ENCODE results near the gene CEP72.
"Not testable (repeated sequence)": the region's sequence is repeated elsewhere in the genome, so short reads cannot be mapped to it uniquely, and the experiment has no call there.

The CEP72 gene

DNA sequence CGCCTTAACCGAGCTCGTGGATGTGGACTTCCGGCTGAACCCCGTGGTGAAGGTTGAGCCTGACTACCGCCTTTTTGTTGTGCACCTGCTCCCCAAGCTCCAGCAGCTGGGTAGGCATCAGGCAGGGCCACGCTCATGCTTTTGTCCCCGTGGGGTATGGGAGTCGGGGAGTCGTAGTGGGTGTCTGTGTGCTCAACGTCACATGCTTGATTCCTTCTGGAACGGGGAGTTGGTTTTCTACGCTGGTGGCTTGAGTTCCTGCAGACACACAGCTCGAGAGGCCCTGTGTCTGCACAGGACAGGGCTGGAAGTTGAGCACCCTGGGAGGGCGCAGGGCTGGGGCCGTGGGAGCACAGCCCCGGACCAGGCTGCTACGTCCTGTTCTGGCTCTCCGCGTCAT is 8.0 kb downstream of the CEP72 start:
- DNase-seq: no peak

DNA sequence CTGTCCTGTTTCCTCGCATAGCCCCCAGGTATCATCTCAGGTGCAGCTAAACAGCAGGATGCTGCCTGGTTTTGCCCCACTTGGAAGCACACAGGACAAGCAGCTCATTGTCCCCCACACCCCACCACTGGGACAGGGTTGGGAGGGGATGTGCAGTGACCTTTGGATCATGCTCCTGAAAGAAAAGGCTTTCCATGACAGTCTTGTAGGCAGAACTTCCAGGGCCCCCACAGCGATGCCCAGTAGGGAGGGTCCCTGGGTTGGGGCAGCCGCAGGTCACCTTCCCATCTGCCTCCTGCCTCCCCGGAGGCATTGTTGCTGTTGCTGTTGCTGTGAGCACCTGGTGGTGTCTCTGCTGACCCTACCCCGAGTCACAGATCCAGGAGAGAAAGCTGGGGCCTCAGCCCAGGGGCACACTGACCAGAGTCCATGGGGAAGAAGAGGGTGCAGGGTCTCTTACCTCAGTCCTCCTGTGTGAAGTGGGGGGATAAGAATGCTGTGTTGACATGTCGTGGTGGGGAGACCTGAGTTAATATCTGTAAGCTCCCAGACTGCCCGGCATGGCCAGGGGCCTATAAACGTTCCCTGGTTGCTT is 8.5 kb downstream of the CEP72 start:
- no peak for DNase-seq

GRCh38 chr5:621341-621761 is 9.2 kb downstream of the CEP72 start:
- no peak for DNase-seq

DNA sequence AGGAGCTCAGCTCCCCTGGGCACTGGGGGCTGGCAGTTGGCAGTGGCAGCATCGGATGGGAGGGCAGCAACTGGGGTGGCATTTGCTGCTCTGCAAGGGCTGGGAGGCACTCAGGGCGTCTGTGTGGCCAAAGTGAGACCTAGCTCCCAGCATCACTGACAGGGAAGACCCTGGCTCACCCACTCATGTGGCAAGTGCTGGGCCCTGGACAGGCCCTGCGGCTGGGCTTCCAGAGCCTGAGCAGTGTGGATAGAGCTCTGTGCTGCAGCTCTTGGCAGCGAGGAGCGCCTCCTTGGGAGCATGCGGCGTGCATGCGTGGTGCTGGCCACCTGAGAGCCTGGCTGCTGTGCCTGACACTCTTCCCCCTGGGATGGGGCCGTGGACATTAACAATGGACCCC is 10.2 kb downstream of the CEP72 start:
- DNase-seq: no peak

DNA sequence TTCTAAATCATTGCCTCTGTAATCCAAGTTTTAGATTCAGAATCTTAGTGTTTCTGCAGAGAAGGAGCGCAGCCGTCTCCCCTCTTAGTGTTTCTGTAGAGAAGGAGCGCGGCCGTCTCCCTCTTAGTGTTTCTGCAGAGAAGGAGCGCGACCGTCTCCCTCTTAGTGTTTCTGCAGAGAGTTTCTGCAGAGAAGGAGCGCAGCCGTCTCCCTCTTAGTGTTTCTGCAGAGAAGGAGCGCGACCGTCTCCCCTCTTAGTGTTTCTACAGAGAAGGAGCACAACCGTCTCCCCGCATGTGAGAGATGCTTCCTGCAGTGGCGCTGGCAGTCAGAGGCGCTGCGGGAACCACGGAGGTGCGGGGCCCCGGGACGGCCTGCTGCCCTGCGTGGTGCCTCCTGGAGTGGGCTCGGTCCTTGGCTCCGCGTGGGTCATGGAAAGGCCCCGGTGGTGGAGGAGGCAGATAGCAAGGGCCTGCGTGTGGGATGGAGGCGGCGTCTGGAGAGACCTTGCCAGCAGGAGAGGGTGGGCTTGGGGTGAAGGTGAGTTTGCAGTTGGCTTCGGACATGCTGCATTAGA is 10.9 kb downstream of the CEP72 start:
- DNase-seq: no peak

GRCh38 chr5:623531-623930 is 11.4 kb downstream of the CEP72 start:
- no peak for DNase-seq

GRCh38 chr5:624118-624950 is 12.2 kb downstream of the CEP72 start:
- no peak for DNase-seq

DNA sequence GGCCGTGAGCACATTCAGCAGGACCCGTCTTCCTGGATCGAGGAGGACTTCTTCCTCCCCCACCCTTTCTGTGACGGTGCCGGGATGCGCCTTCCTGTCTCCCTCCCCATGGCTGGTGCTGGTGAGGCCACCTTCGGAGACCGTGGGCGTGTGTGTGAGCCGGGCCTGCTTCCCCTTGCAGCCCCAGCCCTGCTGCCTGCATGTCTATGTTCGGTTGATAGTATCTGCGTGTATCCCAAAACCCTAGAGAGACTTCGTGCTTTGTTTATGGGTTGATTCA is 12.8 kb downstream of the CEP72 start:
- no peak for DNase-seq

DNA sequence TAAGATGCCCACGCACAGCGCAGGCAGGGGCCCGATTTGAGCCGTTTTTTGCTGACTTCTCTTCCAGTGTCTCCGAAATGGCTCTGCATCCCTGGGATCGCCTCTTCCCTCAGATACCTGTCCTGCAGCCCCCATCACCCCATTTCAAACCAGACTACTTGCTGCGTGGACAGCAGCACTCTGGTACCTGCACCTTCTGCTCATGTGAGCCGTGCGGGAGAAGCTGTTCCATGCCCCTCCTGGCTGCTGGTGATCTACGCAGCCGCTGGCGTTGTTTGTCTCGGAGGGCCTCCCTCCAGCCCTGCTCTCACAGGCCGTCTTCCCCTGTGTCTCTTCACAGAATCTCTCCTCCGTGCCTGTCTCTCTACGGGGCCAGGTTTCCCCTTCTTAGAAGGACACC is 13.4 kb downstream of the CEP72 start:
- no peak for DNase-seq

- DNase-seq: no peak
Observed at GRCh38 chr5:626850-627249, 14.7 kb downstream of the CEP72 start.

GRCh38 chr5:627840-628239 is 15.7 kb downstream of the CEP72 start:
- no peak for DNase-seq

GRCh38 chr5:628351-629205 is 16.4 kb downstream of the CEP72 start:
- not testable (repeated sequence) for DNase-seq

DNA sequence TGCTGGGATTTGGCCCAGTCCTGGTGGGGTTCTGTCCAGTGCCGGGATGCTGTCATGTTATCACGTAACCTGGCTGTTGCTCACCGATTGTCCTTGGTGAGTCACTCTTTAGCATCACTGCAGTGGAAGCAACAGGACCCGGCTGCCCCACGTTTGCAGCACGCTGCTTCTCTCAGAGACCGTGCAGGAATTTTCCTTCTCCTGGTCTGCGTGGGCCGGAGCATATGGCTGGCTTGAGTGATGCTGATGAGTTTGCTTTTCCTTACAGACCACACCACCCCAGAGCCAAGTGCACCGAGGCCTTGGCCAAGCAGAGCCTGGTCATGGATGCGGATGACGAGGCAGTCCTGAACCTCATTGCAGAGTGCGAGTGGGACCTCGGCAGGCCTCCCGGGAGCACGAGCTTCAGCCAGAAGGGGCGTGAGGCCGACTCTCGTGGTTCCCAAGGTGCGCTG is 21.4 kb downstream of the CEP72 start:
- DNase-seq: no peak

GRCh38 chr5:634191-634590 is 22.1 kb downstream of the CEP72 start:
- DNase-seq: no peak

GRCh38 chr5:635306-636055 is 23.3 kb downstream of the CEP72 start:
- DNase-seq: no peak

GRCh38 chr5:636951-637350 is 24.8 kb downstream of the CEP72 start:
- DNase-seq: no peak

DNA sequence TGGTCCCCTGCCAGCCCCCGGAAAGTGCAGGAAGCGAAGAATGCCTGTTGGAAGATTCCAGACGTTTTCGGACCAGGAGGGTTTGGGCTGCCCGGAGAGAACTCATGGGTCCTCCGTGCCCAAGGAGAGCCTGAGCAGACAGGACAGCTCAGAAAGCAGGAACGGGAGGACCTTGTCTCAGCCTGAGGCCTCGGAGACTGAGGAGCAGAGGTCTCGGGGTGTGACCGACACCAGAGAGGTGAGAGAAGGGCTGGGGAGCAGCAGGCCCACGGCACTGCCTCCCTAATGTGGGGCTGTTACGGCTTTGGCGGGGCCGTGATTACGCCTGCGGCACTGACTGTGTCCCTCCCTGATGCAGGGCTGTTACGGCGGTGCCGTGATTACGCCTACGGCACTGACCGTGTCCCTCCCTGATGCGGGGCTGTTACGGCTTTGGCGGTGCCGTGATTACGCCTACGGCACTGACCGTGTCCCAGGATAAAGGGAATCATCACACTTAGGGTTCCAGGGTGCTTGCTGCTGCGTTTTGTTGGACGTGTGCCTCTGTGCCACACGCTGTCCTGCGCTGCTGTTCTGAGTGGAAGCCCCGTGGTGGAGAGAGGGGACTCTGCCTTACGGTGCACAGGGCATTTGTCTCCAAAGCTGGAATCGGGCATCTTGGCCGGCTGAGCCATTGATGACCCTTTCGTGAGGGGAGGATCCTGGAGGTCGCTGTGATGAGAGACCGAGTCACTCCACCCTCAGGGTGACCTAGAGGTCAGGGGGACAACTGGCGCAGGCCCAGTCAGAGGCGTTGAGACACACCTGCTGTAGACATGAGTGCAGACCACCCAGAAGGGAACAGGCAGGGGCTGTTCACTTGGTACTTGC is 25.7 kb downstream of the CEP72 start:
- DNase-seq: no peak

GRCh38 chr5:638501-639252 is 26.5 kb downstream of the CEP72 start:
- no peak for DNase-seq

DNA sequence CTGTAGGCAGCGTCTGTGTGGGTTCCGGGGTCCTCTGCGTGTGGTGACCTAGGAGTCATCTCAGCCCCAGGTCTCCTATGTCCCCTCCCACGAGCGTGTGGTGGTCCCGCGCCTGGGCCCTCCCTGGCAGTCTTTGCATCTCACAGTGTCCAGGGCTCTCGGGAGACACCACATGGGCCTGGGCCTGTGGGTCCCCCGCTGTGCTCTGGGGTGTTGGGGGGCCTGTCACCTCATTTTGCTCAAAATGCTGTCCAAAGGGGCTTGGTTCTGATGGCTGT is 27.1 kb downstream of the CEP72 start:
- DNase-seq: no peak

GRCh38 chr5:639584-640213 is 27.6 kb downstream of the CEP72 start:
- DNase-seq: no peak

Data from HCEC 1CT (cell line).